Progenitor cell of endocrine pancreas (in vitro differentiated cells): ENCODE data around the gene ZBTB9. TPM values are rescaled to one million over a fixed set of nuclear protein-coding genes. Genes with fewer than 3 reads are reported as not detected.
A peak's percentile ranks its signal among the peaks of the same experiment; 100 is the strongest.

Experiments used
- DNase-seq: peaks from one replicate; pipeline ENCODE4 v3.0.0; 2021; ENCODE audit warnings: low spot score; ENCODE audit not compliant: unreplicated experiment
- H3K27ac Mint-ChIP-seq: 2 replicates; pipeline ENCODE4 v1.8.0; 2021; ENCODE audit warnings: mild to moderate bottlenecking, moderate library complexity, mixed read lengths
- H3K27me3 Mint-ChIP-seq: 2 replicates; pipeline ENCODE4 v1.8.0; 2021; ENCODE audit warnings: mixed read lengths
- H3K36me3 Mint-ChIP-seq: 2 replicates; pipeline ENCODE4 v1.8.0; 2022; ENCODE audit warnings: mixed read lengths; ENCODE audit not compliant: insufficient read depth
- H3K4me1 Mint-ChIP-seq: 2 replicates; pipeline ENCODE4 v1.8.0; 2021; ENCODE audit warnings: low read depth, mixed read lengths
- H3K4me3 Mint-ChIP-seq: 2 replicates; pipeline ENCODE4 v1.8.0; 2021; ENCODE audit warnings: low read depth, mild to moderate bottlenecking, moderate library complexity, mixed read lengths
- H3K9me3 Mint-ChIP-seq: 2 replicates; pipeline ENCODE4 v1.8.0; 2021; ENCODE audit warnings: low read depth, mixed read lengths
- CTCF ChIP-seq: fragments of 200-600 bp; sonication (generic); IDR thresholded peaks from one replicate; pipeline ENCODE4 v1.5.0; 2021; ENCODE audit warnings: antibody characterized with exemption, mild to moderate bottlenecking; ENCODE audit not compliant: unreplicated experiment
- total RNA-seq: library from RNA; stranded (reverse); gene quantifications from 2 replicates; pipeline ENCODE4 v1.2.1, GENCODE V29; 2021

The ZBTB9 gene
- total RNA-seq, 1 donor from 2014 or later = 15.7 TPM

- Mint-ChIP-seq H3K4me3 (no peak overlapping the region), H3K27ac (no peak overlapping the region), H3K4me1 (peaks cover 67% of the 10 kb centered on the region), H3K27me3 (no peaks in the 10 kb centered on the region), H3K9me3 (no peaks in the 10 kb centered on the region), H3K36me3 (no peaks in the 10 kb centered on the region)
- no peak for TF ChIP-seq CTCF
- DNase-seq = no peak
These were observed 24.7 kb upstream of the ZBTB9 start for GRCh38 chr6:33429750-33430052.

GRCh38 chr6:33430334-33430733 is 24.0 kb upstream of the ZBTB9 start:
- Mint-ChIP-seq H3K4me1 (peaks cover 61% of the 10 kb centered on the region), H3K36me3 (peaks cover 2% of the 10 kb centered on the region), H3K27ac (no peak overlapping the region), H3K9me3 (no peaks in the 10 kb centered on the region), H3K27me3 (no peaks in the 10 kb centered on the region), H3K4me3 (no peak overlapping the region)
- no peak for TF ChIP-seq CTCF
- DNase-seq = no peak

- Mint-ChIP-seq H3K4me1 (peaks cover 56% of the 10 kb centered on the region), H3K27ac (no peak overlapping the region), H3K36me3 (peaks cover 6% of the 10 kb centered on the region), H3K4me3 (peak overlapping the region; percentile 58), H3K27me3 (no peaks in the 10 kb centered on the region), H3K9me3 (no peaks in the 10 kb centered on the region)
- DNase-seq = peak; percentile 59
- TF ChIP-seq CTCF = no peak
These were observed 23.1 kb upstream of the ZBTB9 start for GRCh38 chr6:33430991-33431879.

GRCh38 chr6:33431880-33432541 is 22.4 kb upstream of the ZBTB9 start:
- DNase-seq = no peak
- peaks cover 11% of the 10 kb centered on the region for H3K36me3 Mint-ChIP-seq
- no peak overlapping the region for H3K27ac Mint-ChIP-seq
- no peaks in the 10 kb centered on the region for H3K27me3 Mint-ChIP-seq
- peak overlapping the region; percentile 41 for H3K4me3 Mint-ChIP-seq
- peaks cover 53% of the 10 kb centered on the region for H3K4me1 Mint-ChIP-seq
- TF ChIP-seq CTCF = no peak
- H3K9me3 Mint-ChIP-seq = no peaks in the 10 kb centered on the region

- no peak for DNase-seq
- no peaks in the 10 kb centered on the region for H3K9me3 Mint-ChIP-seq
- peaks cover 15% of the 10 kb centered on the region for H3K36me3 Mint-ChIP-seq
- peak overlapping the region; percentile 41 for H3K4me3 Mint-ChIP-seq
- H3K4me1 Mint-ChIP-seq = peaks cover 48% of the 10 kb centered on the region
- H3K27me3 Mint-ChIP-seq = no peaks in the 10 kb centered on the region
- TF ChIP-seq CTCF = no peak
- H3K27ac Mint-ChIP-seq = peak overlapping the region; percentile 18
These were observed 21.8 kb upstream of the ZBTB9 start for GRCh38 chr6:33432546-33432945.
